Activated CD8-positive, alpha-beta memory T cell treated with anti-CD3 and anti-CD28 coated beads, Interleukin-2, amount 50 U/mL, for 24 hours (primary cell): ENCODE data around the gene CCL18.
"Not testable (repeated sequence)": the region's sequence is repeated elsewhere in the genome, so short reads cannot be mapped to it uniquely, and the experiment has no call there.

Experiments used
- DNase-seq: peaks from one replicate; pipeline ENCODE4 v3.0.0-alpha.2; 2020; ENCODE audit errors: extremely low read depth

The CCL18 gene

GRCh38 chr17:36104246-36104645, 40.2 kb downstream of the CCL18 start:
- DNase-seq = not testable (repeated sequence)

- no peak for DNase-seq
Measured at GRCh38 chr17:36104701-36105181, 40.7 kb downstream of the CCL18 start.

GRCh38 chr17:36105781-36106492, 41.9 kb downstream of the CCL18 start:
- DNase-seq = no peak

- DNase-seq = no peak
Measured at GRCh38 chr17:36106493-36106835, 42.4 kb downstream of the CCL18 start.

- DNase-seq = no peak
Measured at GRCh38 chr17:36107660-36108059, 43.6 kb downstream of the CCL18 start.

- DNase-seq = not testable (repeated sequence)
Measured at GRCh38 chr17:36108265-36108664, 44.2 kb downstream of the CCL18 start.

GRCh38 chr17:36111068-36111490, 47.0 kb downstream of the CCL18 start:
- DNase-seq = no peak

- no peak for DNase-seq
Measured at GRCh38 chr17:36112572-36112971, 48.5 kb downstream of the CCL18 start.

- DNase-seq = not testable (repeated sequence)
Measured at GRCh38 chr17:36113131-36113530, 49.1 kb downstream of the CCL18 start.

GRCh38 chr17:36114971-36115648, 51.0 kb downstream of the CCL18 start:
- not testable (repeated sequence) for DNase-seq

GRCh38 chr17:36115649-36115977, 51.5 kb downstream of the CCL18 start:
- not testable (repeated sequence) for DNase-seq

GRCh38 chr17:36117505-36118382, 53.7 kb downstream of the CCL18 start:
- no peak for DNase-seq

- DNase-seq = no peak
Measured at GRCh38 chr17:36118477-36119353, 54.6 kb downstream of the CCL18 start.

GRCh38 chr17:36120221-36120620, 56.1 kb downstream of the CCL18 start:
- DNase-seq = no peak

- DNase-seq = not testable (repeated sequence)
Measured at GRCh38 chr17:36121099-36121498, 57.0 kb downstream of the CCL18 start.
